Astrocyte of the cerebellum (primary cell): ENCODE measurements around the gene RNF167.
"Not testable (repeated sequence)": the region's sequence is repeated elsewhere in the genome, so short reads cannot be mapped to it uniquely, and the experiment has no call there.

Experiments used
- DNase-seq: peaks from one replicate; pipeline ENCODE4 v3.0.0-alpha.2; 2011; ENCODE audit warnings: low read depth
- H3K4me3 ChIP-seq: 2 replicates; pipeline ENCODE4 v1.5.1; 2011; ENCODE audit warnings: mild to moderate bottlenecking, low read depth, low read length, moderate library complexity
- in situ Hi-C: cut with HindIII; loops from 2 replicates; pipeline ENCODE4 v1.10.0; 2017; ENCODE audit warnings: low sequenced_read_pairs
- TF ChIP-seq, protein P1 (sequence below): IDR thresholded peaks from 2 replicates; pipeline ENCODE4 v1.5.1; 2012; ENCODE audit warnings: low read length, low read depth, moderate library complexity, mild to moderate bottlenecking; ENCODE audit errors: missing control alignments

Gene RNF167

DNA sequence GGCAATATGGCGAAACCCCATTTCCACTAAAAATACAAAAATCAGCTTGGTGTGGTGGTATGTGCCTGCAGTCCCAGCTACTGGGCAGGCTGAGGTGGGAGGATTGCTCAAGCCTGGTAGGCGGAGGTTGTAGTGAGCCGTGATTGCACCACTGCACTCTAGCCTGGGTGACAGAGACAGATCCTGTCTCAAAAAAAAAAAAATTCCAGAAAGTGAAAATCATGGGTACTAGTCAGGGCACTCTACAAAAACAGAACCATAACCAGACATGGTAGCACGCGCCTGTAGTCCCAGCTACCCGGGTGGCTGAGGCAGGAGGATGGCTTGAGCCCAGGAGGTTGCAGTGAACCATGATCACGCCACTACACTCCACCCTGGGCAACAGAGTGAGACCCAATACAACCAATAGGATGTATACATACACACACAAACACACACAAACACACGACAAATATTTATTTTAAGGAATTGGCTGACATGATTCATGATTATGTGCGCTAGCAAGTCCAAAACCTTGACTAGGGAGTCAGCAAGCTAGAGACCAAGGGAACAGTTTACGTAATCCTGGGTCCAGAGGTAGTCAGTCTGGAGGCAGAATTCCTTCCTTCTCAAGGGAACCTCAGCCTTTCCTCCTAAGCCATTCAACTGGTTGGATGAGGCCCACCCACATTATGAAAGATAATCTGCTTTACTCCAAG is 19.6 kb upstream of the RNF167 start:
- no peak for DNase-seq
- TF ChIP-seq, protein P1, sequence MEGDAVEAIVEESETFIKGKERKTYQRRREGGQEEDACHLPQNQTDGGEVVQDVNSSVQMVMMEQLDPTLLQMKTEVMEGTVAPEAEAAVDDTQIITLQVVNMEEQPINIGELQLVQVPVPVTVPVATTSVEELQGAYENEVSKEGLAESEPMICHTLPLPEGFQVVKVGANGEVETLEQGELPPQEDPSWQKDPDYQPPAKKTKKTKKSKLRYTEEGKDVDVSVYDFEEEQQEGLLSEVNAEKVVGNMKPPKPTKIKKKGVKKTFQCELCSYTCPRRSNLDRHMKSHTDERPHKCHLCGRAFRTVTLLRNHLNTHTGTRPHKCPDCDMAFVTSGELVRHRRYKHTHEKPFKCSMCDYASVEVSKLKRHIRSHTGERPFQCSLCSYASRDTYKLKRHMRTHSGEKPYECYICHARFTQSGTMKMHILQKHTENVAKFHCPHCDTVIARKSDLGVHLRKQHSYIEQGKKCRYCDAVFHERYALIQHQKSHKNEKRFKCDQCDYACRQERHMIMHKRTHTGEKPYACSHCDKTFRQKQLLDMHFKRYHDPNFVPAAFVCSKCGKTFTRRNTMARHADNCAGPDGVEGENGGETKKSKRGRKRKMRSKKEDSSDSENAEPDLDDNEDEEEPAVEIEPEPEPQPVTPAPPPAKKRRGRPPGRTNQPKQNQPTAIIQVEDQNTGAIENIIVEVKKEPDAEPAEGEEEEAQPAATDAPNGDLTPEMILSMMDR = no peak
- H3K4me3 ChIP-seq = no peak overlapping the region
- in situ Hi-C loops = no loop called here

DNA sequence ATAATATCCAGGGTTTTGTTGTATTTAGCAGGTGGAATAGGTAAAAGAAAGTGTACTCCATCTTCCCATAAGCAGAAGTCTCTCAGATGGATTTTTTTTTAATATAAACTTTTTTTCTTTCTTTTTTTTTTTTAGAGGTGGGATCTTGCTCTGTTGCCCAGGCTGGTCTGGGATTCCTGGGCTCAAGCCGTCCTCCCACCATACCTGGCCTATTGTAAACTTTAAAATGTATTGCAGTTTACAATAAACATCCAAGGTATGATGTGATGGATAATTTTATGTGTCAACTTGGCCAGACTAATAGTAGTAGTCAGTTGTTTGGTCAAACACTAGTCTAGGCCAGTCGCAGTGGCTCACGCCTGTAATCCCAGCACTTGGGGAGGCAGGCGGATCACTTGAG is 18.7 kb upstream of the RNF167 start:
- DNase-seq = no peak
- in situ Hi-C loops = no loop called here
- TF ChIP-seq, protein P1 = no peak
- no peak overlapping the region for H3K4me3 ChIP-seq

DNA sequence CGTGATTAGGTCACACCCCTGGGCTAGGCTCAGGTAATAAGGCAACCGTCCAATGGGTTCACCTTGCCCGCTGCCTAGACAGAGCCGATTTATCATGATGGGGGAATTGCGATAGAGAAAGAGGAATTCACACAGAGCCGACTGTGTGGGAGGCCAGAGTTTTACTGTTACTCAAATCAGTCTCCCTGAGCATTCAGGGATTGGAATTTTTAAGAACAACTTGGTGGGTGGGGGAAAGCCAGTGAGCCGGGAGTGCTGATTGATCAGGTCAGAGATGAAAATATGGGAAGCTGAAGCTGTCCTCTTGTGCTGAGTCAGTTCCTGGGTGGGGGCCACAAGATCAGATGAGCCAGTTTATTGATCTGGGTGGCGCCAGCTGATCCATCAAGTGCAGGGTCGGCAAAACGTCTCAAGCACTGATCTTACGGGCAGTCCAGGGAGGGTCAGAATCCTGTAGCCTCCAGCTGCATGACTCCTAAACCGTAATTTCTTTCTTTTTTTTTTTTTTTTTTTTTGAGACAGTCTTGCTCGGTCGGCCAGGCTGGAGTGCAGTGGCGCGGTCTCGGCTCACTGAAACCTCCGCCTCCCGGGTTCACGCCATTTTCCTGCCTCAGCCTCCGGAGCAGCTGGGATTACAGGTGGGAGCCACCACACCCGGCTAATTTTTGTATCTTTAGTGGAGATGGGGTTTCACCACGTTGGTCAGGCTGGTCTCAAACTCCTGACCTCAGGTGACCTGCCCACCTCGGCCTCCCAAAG is 13.3 kb upstream of the RNF167 start:
- H3K4me3 ChIP-seq, in situ Hi-C loops, DNase-seq: not testable (repeated sequence)

DNA sequence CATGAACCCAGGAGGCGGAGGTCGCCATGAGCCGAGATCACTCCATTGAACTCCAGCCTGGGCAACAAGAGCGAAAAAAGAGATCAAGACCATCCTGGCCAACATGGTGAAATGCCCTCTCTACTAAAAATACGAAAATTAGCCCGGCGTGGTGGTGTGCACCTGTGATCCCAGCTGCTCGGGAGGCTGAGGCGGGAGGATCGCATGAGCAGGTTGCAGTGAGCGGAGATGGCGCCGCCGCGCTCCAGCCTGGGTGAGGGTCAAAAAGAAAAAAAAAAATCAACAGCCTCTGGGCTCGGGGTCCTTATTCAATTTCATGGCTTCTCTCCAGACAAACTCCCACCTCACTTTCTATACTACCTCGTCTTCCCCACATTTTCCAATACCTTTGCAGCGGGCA is 11.2 kb upstream of the RNF167 start:
- H3K4me3 ChIP-seq = no peak overlapping the region
- DNase-seq = no peak
- in situ Hi-C loops = no loop called here
- TF ChIP-seq, protein P1 = no peak

DNA sequence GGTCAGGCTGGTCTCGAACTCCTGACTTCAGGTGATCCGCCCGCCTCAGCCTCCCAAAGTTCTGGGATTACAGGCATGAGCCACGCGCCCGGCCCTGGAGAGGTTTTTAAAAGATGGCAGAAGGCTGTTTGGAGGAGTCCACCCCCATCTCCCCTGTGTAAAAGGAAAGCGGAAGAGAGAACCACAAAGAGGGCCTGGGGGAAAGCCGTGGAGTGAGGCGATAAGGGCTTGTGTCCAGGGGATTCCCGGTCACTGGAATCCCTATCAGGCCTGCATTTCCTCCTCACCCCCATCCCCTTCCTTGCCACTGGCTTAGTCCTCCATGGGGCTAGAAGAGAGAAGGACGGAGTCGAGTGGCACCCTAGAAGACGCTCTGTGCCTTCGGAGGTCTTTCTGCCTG is 8.1 kb upstream of the RNF167 start, which contains the start of gene GP1BA:
Gene GP1BA (plus strand): TSS at position 315 of the 400 bp plus-strand sequence. CDS start 328 bp downstream, outside the sequence.
- TF ChIP-seq, protein P1 = no peak
- in situ Hi-C loops = no loop called here
- H3K4me3 ChIP-seq = no peak within 1 kb of the TSS
- no peak for DNase-seq

DNA sequence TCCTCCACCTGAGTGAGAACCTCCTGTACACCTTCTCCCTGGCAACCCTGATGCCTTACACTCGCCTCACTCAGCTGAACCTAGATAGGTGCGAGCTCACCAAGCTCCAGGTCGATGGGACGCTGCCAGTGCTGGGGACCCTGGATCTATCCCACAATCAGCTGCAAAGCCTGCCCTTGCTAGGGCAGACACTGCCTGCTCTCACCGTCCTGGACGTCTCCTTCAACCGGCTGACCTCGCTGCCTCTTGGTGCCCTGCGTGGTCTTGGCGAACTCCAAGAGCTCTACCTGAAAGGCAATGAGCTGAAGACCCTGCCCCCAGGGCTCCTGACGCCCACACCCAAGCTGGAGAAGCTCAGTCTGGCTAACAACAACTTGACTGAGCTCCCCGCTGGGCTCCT is 7.3 kb upstream of the RNF167 start:
- in situ Hi-C loops = no loop called here
- TF ChIP-seq, protein P1 = no peak
- H3K4me3 ChIP-seq = no peak overlapping the region
- DNase-seq = no peak

DNA sequence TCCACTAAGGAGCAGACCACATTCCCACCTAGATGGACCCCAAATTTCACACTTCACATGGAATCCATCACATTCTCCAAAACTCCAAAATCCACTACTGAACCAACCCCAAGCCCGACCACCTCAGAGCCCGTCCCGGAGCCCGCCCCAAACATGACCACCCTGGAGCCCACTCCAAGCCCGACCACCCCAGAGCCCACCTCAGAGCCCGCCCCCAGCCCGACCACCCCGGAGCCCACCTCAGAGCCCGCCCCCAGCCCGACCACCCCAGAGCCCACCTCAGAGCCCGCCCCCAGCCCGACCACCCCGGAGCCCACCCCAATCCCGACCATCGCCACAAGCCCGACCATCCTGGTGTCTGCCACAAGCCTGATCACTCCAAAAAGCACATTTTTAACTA is 6.4 kb upstream of the RNF167 start:
- in situ Hi-C loops = no loop called here
- no peak for DNase-seq
- TF ChIP-seq, protein P1 = no peak
- H3K4me3 ChIP-seq = no peak overlapping the region
